ENCODE data around the gene RBMS3.

GRCh38 chr3:29271475-29271874 lies 9.4 kb upstream of the RBMS3 start:
- TF ChIP-seq POLR2A (IDR thresholded peaks at IDR 0.05; ENCODE audit: low read length) (no peak), GATA1 (IDR thresholded peaks at IDR 0.05; ENCODE audit: low read depth, low read length) (no peak)

All from erythroblast (primary cell).